Measurements from ENCODE around the gene FSIP1.

DNA sequence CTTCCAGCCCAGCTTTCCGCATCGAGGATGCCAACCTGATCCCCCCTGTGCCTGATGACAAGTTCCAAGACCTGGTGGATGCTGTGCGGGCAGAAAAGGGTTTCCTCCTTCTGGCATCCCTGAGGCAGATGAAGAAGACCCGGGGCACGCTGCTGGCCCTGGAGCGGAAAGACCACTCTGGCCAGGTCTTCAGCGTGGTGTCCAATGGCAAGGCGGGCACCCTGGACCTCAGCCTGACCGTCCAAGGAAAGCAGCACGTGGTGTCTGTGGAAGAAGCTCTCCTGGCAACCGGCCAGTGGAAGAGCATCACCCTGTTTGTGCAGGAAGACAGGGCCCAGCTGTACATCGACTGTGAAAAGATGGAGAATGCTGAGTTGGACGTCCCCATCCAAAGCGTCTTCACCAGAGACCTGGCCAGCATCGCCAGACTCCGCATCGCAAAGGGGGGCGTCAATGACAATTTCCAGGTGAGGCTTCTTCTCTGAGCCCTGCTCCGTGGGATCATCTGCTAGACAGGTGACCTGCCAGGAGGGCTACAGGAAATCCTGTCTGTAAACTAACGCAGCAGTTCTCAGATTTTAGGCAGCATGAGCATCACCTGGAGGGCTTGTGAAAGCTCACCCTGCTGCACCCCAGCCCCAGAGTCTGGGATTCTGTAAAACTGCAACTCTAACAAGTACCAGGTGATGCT, 200.2 kb downstream of the FSIP1 start:
- TF ChIP-seq GATA2 (IDR thresholded peaks at IDR 0.05; ENCODE audit: low read depth, low read length), result no peak
- no peak for TF ChIP-seq GATA3 (IDR thresholded peaks at IDR 0.05; ENCODE audit: low read depth, low read length)
